GM12878 (cell line): ENCODE results near the gene S100A10. TPM values are rescaled to one million over a fixed set of nuclear protein-coding genes. Genes with fewer than 3 reads are reported as not detected.

Source experiments
- ATAC-seq: fragments of 200-7000 bp; cut with Tn5 transposase; 3 replicates; pipeline ENCODE4 v1.9.1; 2020; ENCODE audit warnings: mild to moderate bottlenecking, moderate library complexity
- BruUV-seq: library from RNA; stranded (reverse); fragments of 400-500 nt; replicated peaks from 2 replicates; lab custom pipeline; 2021; lab: Mats Ljungman, UMichigan
- CTCF ChIA-PET: fragments of 300-600 bp; sonication (Branson Sonifier 250); formaldehyde crosslinking; extraction: SDS; loops from one replicate; lab custom pipeline; 2021; ENCODE audit warnings: inconsistent platforms; lab: Yijun Ruan, JAX
- POLR2A ChIA-PET: fragments of 350-600 bp; formaldehyde crosslinking; extraction: SDS; loops from one replicate; lab custom pipeline; 2021; ENCODE audit warnings: inconsistent platforms; lab: Charles Lee
- RAD21 ChIA-PET: fragments of 300-600 bp; sonication (Branson Sonifier 250); formaldehyde crosslinking; loops from one replicate; lab custom pipeline; 2023; ENCODE audit warnings: antibody characterized with exemption; ENCODE audit not compliant: unreplicated experiment; lab: Charles Lee
- SMC1A ChIA-PET: fragments of 300-600 bp; sonication (Branson Sonifier 250); formaldehyde crosslinking; loops from one replicate; lab custom pipeline; 2023; ENCODE audit not compliant: unreplicated experiment, uncharacterized antibody; lab: Charles Lee
- DNase-seq: peaks from one replicate; pipeline ENCODE4 v3.0.0-alpha.2; 2011; ENCODE audit warnings: low read depth, low spot score
- FAIRE-seq: peaks from 3 replicates; lab custom pipeline; 2011; peaks lifted over from hg19 to GRCh38; lab: Jason Lieb, UNC
- H2AFZ ChIP-seq: 2 replicates; pipeline ENCODE4 v1.6.0; 2011; ENCODE audit warnings: low read depth, low read length, control low read depth; ENCODE audit not compliant: control insufficient read depth
- H3K27ac ChIP-seq: 2 replicates; pipeline ENCODE4 v1.5.1; 2011; ENCODE audit warnings: control low read depth; ENCODE audit not compliant: control insufficient read depth, insufficient read depth
- H3K27me3 ChIP-seq, 2 experiments: replicated peaks in 1 of 2; 2 replicates each; pipeline versions ENCODE4 v1.6.0 to v1.6.1; 2011; ENCODE audit warnings: low read length in 1 of 2; ENCODE audit not compliant: control insufficient read depth in 2 of 2, insufficient read depth in 2 of 2
- H3K36me3 ChIP-seq, 2 experiments: 2 replicates each; pipeline ENCODE4 v1.5.1; 2011; ENCODE audit warnings: low read length in 1 of 2; ENCODE audit not compliant: control insufficient read depth in 2 of 2, insufficient read depth in 2 of 2
- H3K4me1 ChIP-seq: 2 replicates; pipeline ENCODE4 v1.6.1; 2011; ENCODE audit warnings: mild to moderate bottlenecking, low read length, moderate library complexity, mixed read lengths; ENCODE audit not compliant: control insufficient read depth, insufficient read depth
- H3K4me2 ChIP-seq: 2 replicates; pipeline ENCODE4 v1.6.0; 2011; ENCODE audit warnings: control low read depth; ENCODE audit not compliant: control insufficient read depth, insufficient read depth
- H3K4me3 ChIP-seq: fragments of 200-600 bp; sonication (generic); 2 replicates; pipeline ENCODE4 v1.5.1; 2016
- H3K79me2 ChIP-seq: 2 replicates; pipeline ENCODE4 v1.6.0; 2011; ENCODE audit warnings: low read length; ENCODE audit not compliant: control insufficient read depth, insufficient read depth
- H3K9ac ChIP-seq: 2 replicates; pipeline ENCODE4 v1.8.0; 2011; ENCODE audit warnings: low read length, control low read depth, mixed read lengths; ENCODE audit not compliant: control insufficient read depth, insufficient read depth
- H3K9me3 ChIP-seq: replicated peaks from 3 replicates; pipeline ENCODE4 v1.5.1; 2011; ENCODE audit warnings: mild to moderate bottlenecking, low read length; ENCODE audit not compliant: control insufficient read depth, insufficient read depth
- H4K20me1 ChIP-seq: 2 replicates; pipeline ENCODE4 v1.6.0; 2011; ENCODE audit not compliant: control insufficient read depth, insufficient read depth
- BHLHE40 ChIP-seq, 2 experiments: fragments of 450-650 bp in 1 of 2; IDR thresholded peaks; 2 replicates each; pipeline ENCODE4 v1.6.1; 2011 to 2017; ENCODE audit warnings: low read depth in 2 of 2, borderline replicate concordance in 1 of 2, improper control_type of control experiment in 1 of 2, low read length in 1 of 2, mild to moderate bottlenecking in 1 of 2
- CBX5 ChIP-seq: sonication (generic); IDR thresholded peaks from 2 replicates; pipeline ENCODE4 v1.6.1; 2016; ENCODE audit warnings: low read depth, moderate library complexity, mild to moderate bottlenecking, inconsistent platforms
- CHD1 ChIP-seq: IDR thresholded peaks from 2 replicates; pipeline ENCODE4 v1.6.1; 2012; ENCODE audit warnings: low read depth, low read length, improper control_type of control experiment
- FOS ChIP-seq: IDR thresholded peaks from 3 replicates; pipeline ENCODE4 v1.6.1; 2011; ENCODE audit warnings: borderline replicate concordance; ENCODE audit not compliant: insufficient read length; ENCODE audit errors: extremely low read depth
- NFYB ChIP-seq: IDR thresholded peaks from 2 replicates; pipeline ENCODE4 v1.6.1; 2011; ENCODE audit warnings: low read depth, mild to moderate bottlenecking, low read length, improper control_type of control experiment, moderate library complexity; ENCODE audit not compliant: insufficient read depth
- POU2F2 ChIP-seq: IDR thresholded peaks from 3 replicates; pipeline ENCODE4 v1.6.1; 2011; ENCODE audit warnings: low read depth, mild to moderate bottlenecking, low read length, borderline replicate concordance
- SIN3A ChIP-seq: IDR thresholded peaks from 2 replicates; pipeline ENCODE4 v1.6.1; 2012; ENCODE audit warnings: low read depth, low read length, improper control_type of control experiment
- STAT3 ChIP-seq: IDR thresholded peaks from 2 replicates; pipeline ENCODE4 v1.6.1; 2011; ENCODE audit warnings: low read depth, low read length, improper control_type of control experiment
- WGBS: methylation state at CpG from one replicate; pipeline ENCODE4 v1.1.6; 2016; ENCODE audit warnings: low lambda C conversion rate; ENCODE audit not compliant: insufficient replicate concordance, insufficient coverage; ENCODE audit errors: missing lambda C conversion rate; 5-methylcytosine and 5-hydroxymethylcytosine counted together
- in situ Hi-C: fragments of 300-500 bp; cut with MboI; formaldehyde crosslinking; loops from 9 replicates; pipeline ENCODE4 v1.14.3; 2018; ENCODE audit warnings: mixed read lengths
- intact Hi-C: fragments of 100-400 bp; cut with micrococcal nuclease; formaldehyde crosslinking; loops from one replicate; pipeline ENCODE4 v1.14.2; 2022; ENCODE audit not compliant: unreplicated experiment
- polyA plus RNA-seq, 11 experiments: library from polyadenylated mRNA; depleted of rRNA in 4 of 11; unstranded in 6 of 11; stranded (reverse) in 5 of 11; fragments of >200 nt; fragmentation: Nextera tagmentation in 4 of 11; fragmentation: Illumina TruSeq in 1 of 11; extraction: Ambion mirVana in 4 of 11; extraction: Trizol in 1 of 11; gene quantifications; 1 replicate in 1 of 11; 2 replicates in 10 of 11; pipeline versions ENCODE4 v1.2.1 to v1.2.3, GENCODE V29; 2011 to 2016; ENCODE audit warnings: inconsistent platforms in 2 of 11, missing spikeins in 2 of 11, low read depth in 1 of 11
- total RNA-seq, 4 experiments: library from RNA; depleted of rRNA in 3 of 4; stranded (reverse); fragments of >200 nt in 3 of 4; fragmentation: Illumina TruSeq in 1 of 4; extraction: Trizol in 1 of 4; gene quantifications; 2 replicates each; pipeline versions ENCODE4 v1.2.1 to v1.2.3, GENCODE V29; 2013 to 2021
- TF ChIP-seq, protein P1 (sequence below): fragments of 450-650 bp; IDR thresholded peaks from 2 replicates; pipeline ENCODE4 v1.6.1; 2016; ENCODE audit warnings: mild to moderate bottlenecking
- TF ChIP-seq, protein P2 (sequence below): fragments of 450-650 bp; IDR thresholded peaks from 2 replicates; pipeline ENCODE4 v1.6.1; 2016; ENCODE audit warnings: mild to moderate bottlenecking
- TF ChIP-seq, protein P3 (sequence below): IDR thresholded peaks from 2 replicates; pipeline ENCODE4 v1.6.1; 2011; ENCODE audit warnings: low read depth, mild to moderate bottlenecking, low read length, moderate library complexity, borderline replicate concordance; ENCODE audit errors: extremely low read depth
- TF ChIP-seq, protein P4 (sequence below): fragments of 450-650 bp; IDR thresholded peaks from 2 replicates; pipeline ENCODE4 v1.6.1; 2018; ENCODE audit warnings: borderline replicate concordance, mild to moderate bottlenecking; ENCODE audit not compliant: partially characterized antibody

Gene S100A10
- total and polyA plus RNA-seq, 10 of the 15 experiments (the other 5 are each of a cell fraction or from before 2014, with no cell fraction given), result 0.18 to 2.8 (median 0.61) TPM; not detected in 2

DNA sequence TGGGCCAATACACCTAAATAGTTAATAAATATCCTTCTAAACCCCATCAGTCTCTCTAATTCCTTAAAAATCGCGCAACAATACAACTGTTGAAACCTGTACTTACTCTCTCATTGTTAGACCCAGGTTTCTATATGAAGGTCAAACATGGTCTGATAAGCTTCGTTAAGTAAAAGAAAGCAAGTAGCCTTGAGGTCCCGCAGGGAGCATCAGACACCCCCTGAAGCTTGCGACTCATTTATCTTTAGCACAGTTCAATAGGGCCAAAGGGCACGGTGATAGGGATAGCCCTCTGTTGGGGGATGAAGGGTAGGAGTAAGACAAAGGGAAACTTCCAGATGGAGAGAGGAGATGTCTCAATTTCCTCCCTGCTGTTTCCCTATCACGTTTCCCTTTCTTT lies 57.0 kb downstream of the S100A10 start:
- intact Hi-C loops, result no loop called here
- ATAC-seq (no peak), DNase-seq (no peak), FAIRE-seq (no peak)
- no peak overlapping the region for H2AFZ ChIP-seq
- TF ChIP-seq, protein P1, sequence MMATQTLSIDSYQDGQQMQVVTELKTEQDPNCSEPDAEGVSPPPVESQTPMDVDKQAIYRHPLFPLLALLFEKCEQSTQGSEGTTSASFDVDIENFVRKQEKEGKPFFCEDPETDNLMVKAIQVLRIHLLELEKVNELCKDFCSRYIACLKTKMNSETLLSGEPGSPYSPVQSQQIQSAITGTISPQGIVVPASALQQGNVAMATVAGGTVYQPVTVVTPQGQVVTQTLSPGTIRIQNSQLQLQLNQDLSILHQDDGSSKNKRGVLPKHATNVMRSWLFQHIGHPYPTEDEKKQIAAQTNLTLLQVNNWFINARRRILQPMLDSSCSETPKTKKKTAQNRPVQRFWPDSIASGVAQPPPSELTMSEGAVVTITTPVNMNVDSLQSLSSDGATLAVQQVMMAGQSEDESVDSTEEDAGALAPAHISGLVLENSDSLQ, result no peak
- TF ChIP-seq, protein P2, sequence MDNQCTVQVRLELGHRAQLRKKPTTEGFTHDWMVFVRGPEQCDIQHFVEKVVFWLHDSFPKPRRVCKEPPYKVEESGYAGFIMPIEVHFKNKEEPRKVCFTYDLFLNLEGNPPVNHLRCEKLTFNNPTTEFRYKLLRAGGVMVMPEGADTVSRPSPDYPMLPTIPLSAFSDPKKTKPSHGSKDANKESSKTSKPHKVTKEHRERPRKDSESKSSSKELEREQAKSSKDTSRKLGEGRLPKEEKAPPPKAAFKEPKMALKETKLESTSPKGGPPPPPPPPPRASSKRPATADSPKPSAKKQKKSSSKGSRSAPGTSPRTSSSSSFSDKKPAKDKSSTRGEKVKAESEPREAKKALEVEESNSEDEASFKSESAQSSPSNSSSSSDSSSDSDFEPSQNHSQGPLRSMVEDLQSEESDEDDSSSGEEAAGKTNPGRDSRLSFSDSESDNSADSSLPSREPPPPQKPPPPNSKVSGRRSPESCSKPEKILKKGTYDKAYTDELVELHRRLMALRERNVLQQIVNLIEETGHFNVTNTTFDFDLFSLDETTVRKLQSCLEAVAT, result no peak
- TF ChIP-seq SIN3A (no peak), POU2F2 (no peak), CBX5 (no peak), CHD1 (no peak), FOS (no peak), STAT3 (no peak), NFYB (no peak), BHLHE40 (IDR thresholded peaks at IDR 0.05; ENCODE audit: borderline replicate concordance in 1 of 2, low read depth in 2 of 2, low read length in 1 of 2) (no peak)
- TF ChIP-seq, protein P3, sequence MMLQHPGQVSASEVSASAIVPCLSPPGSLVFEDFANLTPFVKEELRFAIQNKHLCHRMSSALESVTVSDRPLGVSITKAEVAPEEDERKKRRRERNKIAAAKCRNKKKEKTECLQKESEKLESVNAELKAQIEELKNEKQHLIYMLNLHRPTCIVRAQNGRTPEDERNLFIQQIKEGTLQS, result no peak
- TF ChIP-seq, protein P4, sequence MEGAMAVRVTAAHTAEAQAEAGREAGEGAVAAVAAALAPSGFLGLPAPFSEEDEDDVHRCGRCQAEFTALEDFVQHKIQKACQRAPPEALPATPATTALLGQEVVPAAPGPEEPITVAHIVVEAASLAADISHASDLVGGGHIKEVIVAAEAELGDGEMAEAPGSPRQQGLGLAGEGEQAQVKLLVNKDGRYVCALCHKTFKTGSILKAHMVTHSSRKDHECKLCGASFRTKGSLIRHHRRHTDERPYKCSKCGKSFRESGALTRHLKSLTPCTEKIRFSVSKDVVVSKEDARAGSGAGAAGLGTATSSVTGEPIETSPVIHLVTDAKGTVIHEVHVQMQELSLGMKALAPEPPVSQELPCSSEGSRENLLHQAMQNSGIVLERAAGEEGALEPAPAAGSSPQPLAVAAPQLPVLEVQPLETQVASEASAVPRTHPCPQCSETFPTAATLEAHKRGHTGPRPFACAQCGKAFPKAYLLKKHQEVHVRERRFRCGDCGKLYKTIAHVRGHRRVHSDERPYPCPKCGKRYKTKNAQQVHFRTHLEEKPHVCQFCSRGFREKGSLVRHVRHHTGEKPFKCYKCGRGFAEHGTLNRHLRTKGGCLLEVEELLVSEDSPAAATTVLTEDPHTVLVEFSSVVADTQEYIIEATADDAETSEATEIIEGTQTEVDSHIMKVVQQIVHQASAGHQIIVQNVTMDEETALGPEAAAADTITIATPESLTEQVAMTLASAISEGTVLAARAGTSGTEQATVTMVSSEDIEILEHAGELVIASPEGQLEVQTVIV, result no peak
- no peaks in the 10 kb centered on the region for H3K9me3 ChIP-seq
- no TSS peak for BruUV-seq
- H3K9ac ChIP-seq, result no peak overlapping the region
- no peaks in the 10 kb centered on the region for H3K79me2 ChIP-seq
- WGBS, result 71% methylated on average over 7 of the region's 7 CpGs
- ChIA-PET RAD21 (interaction anchor here (1.6 to 4.0 kb wide), 3 partner anchors 10 to 64 kb away, joined by 5 to 33 read pairs (median 5); no protein-coding TSS in a partner anchor), SMC1A (interaction anchor here (0.7 to 5.6 kb wide), 6 partner anchors 8 to 74 kb away, joined by 3 to 56 read pairs (median 4); no protein-coding TSS in a partner anchor), POLR2A (no interaction called here), CTCF (interaction anchor here (0.9 to 5.0 kb wide), 10 partner anchors 9 to 79 kb away, joined by 3 to 122 read pairs (median 5); no protein-coding TSS in a partner anchor)
- H3K4me2 ChIP-seq, result no peak overlapping the region
- no peak overlapping the region for H3K4me3 ChIP-seq
- H3K36me3 ChIP-seq, result no peaks in the 10 kb centered on the region
- H3K4me1 ChIP-seq, result no peaks in the 10 kb centered on the region
- no peak overlapping the region for H3K27ac ChIP-seq
- H4K20me1 ChIP-seq, result no peaks in the 10 kb centered on the region
- peaks cover 0 to 1% of the 10 kb centered on the region in 2 experiments; a peak in 2 of 4 replicates for H3K27me3 ChIP-seq
- in situ Hi-C loops, result no loop called here
